CD8-positive, alpha-beta memory T cell (primary cell): ENCODE data around the gene NTRK3. TPM values are rescaled to one million over a fixed set of nuclear protein-coding genes. Genes with fewer than 3 reads are reported as not detected.

ENCODE experiments used
- CTCF ChIA-PET: fragments of 350-600 bp; sonication (Branson Sonifier 250); formaldehyde crosslinking; loops from one replicate; lab custom pipeline; 2021; ENCODE audit warnings: antibody characterized with exemption; lab: Charles Lee
- POLR2A ChIA-PET: fragments of 350-600 bp; sonication (Branson Sonifier 250); formaldehyde crosslinking; loops from one replicate; lab custom pipeline; 2021; ENCODE audit warnings: antibody characterized with exemption; lab: Charles Lee
- DNase-seq, 5 donors: peaks; one replicate each; pipeline versions ENCODE4 v3.0.0 to v3.0.0-alpha.2; 2020 to 2022; ENCODE audit warnings: mixed read lengths in 1 of 5
- H3K27ac ChIP-seq: one replicate; pipeline ENCODE4 v1.7.0; 2013; ENCODE audit warnings: low read depth, mild to moderate bottlenecking, low read length, moderate library complexity
- H3K27me3 ChIP-seq: 2 replicates; pipeline ENCODE4 v1.7.0; 2013; ENCODE audit warnings: low read length, mild to moderate bottlenecking; ENCODE audit not compliant: insufficient read depth, poor library complexity, severe bottlenecking
- H3K36me3 ChIP-seq: 2 replicates; pipeline ENCODE4 v1.7.0; 2013; ENCODE audit warnings: mild to moderate bottlenecking, low read length, moderate library complexity; ENCODE audit not compliant: insufficient read depth
- H3K4me1 ChIP-seq: 2 replicates; pipeline ENCODE4 v1.7.0; 2013; ENCODE audit warnings: mild to moderate bottlenecking, low read length, moderate library complexity; ENCODE audit not compliant: insufficient read depth
- H3K4me3 ChIP-seq: 2 replicates; pipeline ENCODE4 v1.7.0; 2013; ENCODE audit warnings: mild to moderate bottlenecking, low read length
- H3K9me3 ChIP-seq: 2 replicates; pipeline ENCODE4 v1.7.0; 2013; ENCODE audit warnings: mild to moderate bottlenecking, low read length
- H3K27ac Mint-ChIP-seq, 8 donors: one replicate each; pipeline ENCODE4 v1.8.0; 2020 to 2021; ENCODE audit warnings: mixed read lengths in 8 of 8, mild to moderate bottlenecking in 6 of 8, inconsistent platforms in 3 of 8, moderate library complexity in 3 of 8
- H3K27me3 Mint-ChIP-seq, 2 donors: one replicate each; pipeline ENCODE4 v1.8.0; 2020 to 2021; ENCODE audit warnings: mixed read lengths in 2 of 2, mild to moderate bottlenecking in 1 of 2, moderate library complexity in 1 of 2
- H3K36me3 Mint-ChIP-seq, 3 donors: one replicate each; pipeline ENCODE4 v1.8.0; 2020 to 2021; ENCODE audit warnings: mixed read lengths in 3 of 3, inconsistent platforms in 1 of 3, mild to moderate bottlenecking in 1 of 3
- H3K4me1 Mint-ChIP-seq, 3 donors: one replicate each; pipeline ENCODE4 v1.8.0; 2020 to 2021; ENCODE audit warnings: mixed read lengths in 3 of 3, inconsistent platforms in 1 of 3, mild to moderate bottlenecking in 1 of 3
- H3K4me3 Mint-ChIP-seq, 7 donors: one replicate each; pipeline ENCODE4 v1.8.0; 2020 to 2021; ENCODE audit warnings: mixed read lengths in 7 of 7, mild to moderate bottlenecking in 6 of 7, moderate library complexity in 4 of 7, inconsistent platforms in 2 of 7
- H3K9me3 Mint-ChIP-seq, 5 donors: one replicate each; pipeline ENCODE4 v1.8.0; 2020 to 2022; ENCODE audit warnings: mixed read lengths in 5 of 5, mild to moderate bottlenecking in 3 of 5, moderate library complexity in 2 of 5, inconsistent platforms in 1 of 5
- polyA plus RNA-seq: library from polyadenylated mRNA; unstranded; fragments of 300-500 nt; fragmentation: Illumina TruSeq; gene quantifications from one replicate; pipeline ENCODE4 v1.2.3, GENCODE V29; 2021
- total RNA-seq, 2 experiments: library from RNA; stranded (reverse); gene quantifications; one replicate each; pipeline ENCODE4 v1.2.3, GENCODE V29; 2021

The NTRK3 gene
- total and polyA plus RNA-seq, 3 experiments from 2014 or later, result 0.26 to 0.29 TPM; not detected in 1

- Mint-ChIP-seq H3K27me3 (peaks cover 12 to 21% of the 10 kb centered on the region in 2 donors), H3K4me3 (no peak overlapping the region), H3K9me3 (no peaks in the 10 kb centered on the region), H3K4me1 (no peaks in the 10 kb centered on the region), H3K36me3 (no peaks in the 10 kb centered on the region), H3K27ac (no peak overlapping the region)
- ChIA-PET CTCF (no interaction called here), POLR2A (no interaction called here)
- Histone ChIP-seq H3K27ac (no peak overlapping the region), H3K36me3 (no peaks in the 10 kb centered on the region), H3K27me3 (no peaks in the 10 kb centered on the region), H3K4me3 (no peak overlapping the region), H3K4me1 (no peaks in the 10 kb centered on the region), H3K9me3 (no peaks in the 10 kb centered on the region)
- no peak for DNase-seq
Observed at GRCh38 chr15:88269356-88270062, 13.0 kb upstream of the NTRK3 start.

- Histone ChIP-seq H3K27ac (no peak overlapping the region), H3K27me3 (no peaks in the 10 kb centered on the region), H3K4me3 (no peak overlapping the region), H3K4me1 (no peaks in the 10 kb centered on the region), H3K36me3 (no peaks in the 10 kb centered on the region), H3K9me3 (no peaks in the 10 kb centered on the region)
- CTCF ChIA-PET, result no interaction called here
- peaks cover 19 to 31% of the 10 kb centered on the region in 2 donors for H3K27me3 Mint-ChIP-seq
- DNase-seq, result no peak
- POLR2A ChIA-PET, result no interaction called here
- no peak overlapping the region for H3K27ac Mint-ChIP-seq
- no peaks in the 10 kb centered on the region for H3K9me3 Mint-ChIP-seq
- H3K4me1 Mint-ChIP-seq, result no peaks in the 10 kb centered on the region
- H3K4me3 Mint-ChIP-seq, result no peak overlapping the region
- no peaks in the 10 kb centered on the region for H3K36me3 Mint-ChIP-seq
Observed at GRCh38 chr15:88267720-88268119, 11.2 kb upstream of the NTRK3 start.

- DNase-seq, result no peak
- H3K27me3 Mint-ChIP-seq, result peaks cover 23 to 44% of the 10 kb centered on the region in 2 donors
- Histone ChIP-seq H3K9me3 (no peaks in the 10 kb centered on the region), H3K27me3 (no peaks in the 10 kb centered on the region), H3K36me3 (no peaks in the 10 kb centered on the region), H3K4me1 (no peaks in the 10 kb centered on the region), H3K4me3 (no peak overlapping the region), H3K27ac (no peak overlapping the region)
- ChIA-PET CTCF (no interaction called here), POLR2A (no interaction called here)
- H3K27ac Mint-ChIP-seq, result no peak overlapping the region
- no peaks in the 10 kb centered on the region for H3K4me1 Mint-ChIP-seq
- H3K4me3 Mint-ChIP-seq, result no peak overlapping the region
- H3K36me3 Mint-ChIP-seq, result no peaks in the 10 kb centered on the region
- no peaks in the 10 kb centered on the region for H3K9me3 Mint-ChIP-seq
Observed at GRCh38 chr15:88266170-88266569, 9.6 kb upstream of the NTRK3 start.

GRCh38 chr15:88264622-88265021, 8.1 kb upstream of the NTRK3 start:
- Mint-ChIP-seq H3K9me3 (no peaks in the 10 kb centered on the region), H3K27ac (no peak overlapping the region), H3K4me1 (no peaks in the 10 kb centered on the region), H3K4me3 (no peak overlapping the region), H3K27me3 (peaks cover 30 to 50% of the 10 kb centered on the region in 2 donors), H3K36me3 (no peaks in the 10 kb centered on the region)
- Histone ChIP-seq H3K27me3 (no peaks in the 10 kb centered on the region), H3K27ac (no peak overlapping the region), H3K4me3 (no peak overlapping the region), H3K36me3 (no peaks in the 10 kb centered on the region), H3K4me1 (no peaks in the 10 kb centered on the region), H3K9me3 (no peaks in the 10 kb centered on the region)
- no peak for DNase-seq
- ChIA-PET CTCF (interaction anchor here (1.6 kb wide), 1 partner anchor 20 kb away, joined by 4 read pairs; no protein-coding TSS in a partner anchor), POLR2A (no interaction called here)

- H3K27ac ChIP-seq, result no peak overlapping the region
- Mint-ChIP-seq H3K27me3 (peaks cover 35 to 75% of the 10 kb centered on the region in 2 donors), H3K4me1 (peaks cover 2 to 8% (median 6%) of the 10 kb centered on the region in 3 donors), H3K9me3 (no peaks in the 10 kb centered on the region), H3K4me3 (no peak overlapping the region), H3K27ac (no peak overlapping the region), H3K36me3 (no peaks in the 10 kb centered on the region)
- H3K4me3 ChIP-seq, result no peak overlapping the region
- H3K9me3 ChIP-seq, result no peaks in the 10 kb centered on the region
- no peaks in the 10 kb centered on the region for H3K4me1 ChIP-seq
- POLR2A ChIA-PET, result no interaction called here
- no peak for DNase-seq
- no peaks in the 10 kb centered on the region for H3K36me3 ChIP-seq
- CTCF ChIA-PET, result interaction anchor here (1.2 kb wide), 1 partner anchor 12 kb away, joined by 3 read pairs; no protein-coding TSS in a partner anchor
- peaks cover 12% of the 10 kb centered on the region for H3K27me3 ChIP-seq
Observed at GRCh38 chr15:88262064-88262463, 5.5 kb upstream of the NTRK3 start.

GRCh38 chr15:88258093-88258641, 1.6 kb upstream of the NTRK3 start:
- Mint-ChIP-seq H3K4me1 (peaks cover 13 to 23% (median 19%) of the 10 kb centered on the region in 3 donors), H3K27ac (no peak overlapping the region), H3K27me3 (peaks cover 52 to 82% of the 10 kb centered on the region in 2 donors), H3K4me3 (peak overlapping the region in 1 of 7 donors; percentile 58), H3K36me3 (no peaks in the 10 kb centered on the region), H3K9me3 (no peaks in the 10 kb centered on the region)
- H3K9me3 ChIP-seq, result no peaks in the 10 kb centered on the region
- H3K4me1 ChIP-seq, result no peaks in the 10 kb centered on the region
- DNase-seq, result no peak
- peaks cover 16% of the 10 kb centered on the region for H3K27me3 ChIP-seq
- POLR2A ChIA-PET, result no interaction called here
- CTCF ChIA-PET, result no interaction called here
- H3K27ac ChIP-seq, result no peak overlapping the region
- H3K36me3 ChIP-seq, result no peaks in the 10 kb centered on the region
- no peak overlapping the region for H3K4me3 ChIP-seq

- Histone ChIP-seq H3K27me3 (peaks cover 16% of the 10 kb centered on the region), H3K9me3 (no peaks in the 10 kb centered on the region), H3K4me3 (no peak overlapping the region), H3K4me1 (no peaks in the 10 kb centered on the region), H3K36me3 (no peaks in the 10 kb centered on the region), H3K27ac (no peak overlapping the region)
- peaks cover 59 to 83% of the 10 kb centered on the region in 2 donors for H3K27me3 Mint-ChIP-seq
- peaks cover 13 to 23% (median 19%) of the 10 kb centered on the region in 3 donors for H3K4me1 Mint-ChIP-seq
- DNase-seq, result no peak
- ChIA-PET CTCF (no interaction called here), POLR2A (no interaction called here)
- no peaks in the 10 kb centered on the region for H3K9me3 Mint-ChIP-seq
- H3K4me3 Mint-ChIP-seq, result peak overlapping the region in 5 of 7 donors; percentile 29 to 77 (median 58)
- H3K36me3 Mint-ChIP-seq, result no peaks in the 10 kb centered on the region
- H3K27ac Mint-ChIP-seq, result peak overlapping the region in 1 of 8 donors; percentile 16
Observed at GRCh38 chr15:88257311-88258092, 963 bp upstream of the NTRK3 start.
